GM18868 (cell line): ENCODE results near the gene RNASET2.
"Not testable (repeated sequence)": the region's sequence is repeated elsewhere in the genome, so short reads cannot be mapped to it uniquely, and the experiment has no call there.

Experiments used
- ATAC-seq: cut with Tn5 transposase; IDR thresholded peaks from one replicate; pipeline ENCODE4 v1.9.1; 2021; ENCODE audit warnings: mild to moderate bottlenecking, moderate library complexity; ENCODE audit not compliant: unreplicated experiment

Gene RNASET2

DNA sequence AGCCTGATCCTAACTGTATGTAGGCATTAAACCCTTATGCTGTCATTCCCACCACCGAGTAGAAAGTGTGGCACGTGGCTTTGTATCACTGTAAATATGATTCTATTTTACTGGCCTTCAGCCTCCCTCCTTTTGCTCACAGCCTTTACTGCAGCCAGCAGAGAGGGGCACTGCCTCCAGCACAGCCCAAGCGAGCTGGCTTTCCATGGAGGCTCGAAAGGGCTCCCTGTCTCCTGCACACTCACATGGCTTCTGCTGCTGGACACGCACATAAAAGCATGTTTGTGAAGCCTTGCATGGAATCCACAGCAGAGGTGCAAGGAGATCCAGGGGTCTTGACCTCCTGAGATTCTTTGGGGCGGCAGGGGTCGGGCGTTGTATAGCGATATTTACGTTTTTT, 51.3 kb downstream of the RNASET2 start:
- no peak for ATAC-seq

DNA sequence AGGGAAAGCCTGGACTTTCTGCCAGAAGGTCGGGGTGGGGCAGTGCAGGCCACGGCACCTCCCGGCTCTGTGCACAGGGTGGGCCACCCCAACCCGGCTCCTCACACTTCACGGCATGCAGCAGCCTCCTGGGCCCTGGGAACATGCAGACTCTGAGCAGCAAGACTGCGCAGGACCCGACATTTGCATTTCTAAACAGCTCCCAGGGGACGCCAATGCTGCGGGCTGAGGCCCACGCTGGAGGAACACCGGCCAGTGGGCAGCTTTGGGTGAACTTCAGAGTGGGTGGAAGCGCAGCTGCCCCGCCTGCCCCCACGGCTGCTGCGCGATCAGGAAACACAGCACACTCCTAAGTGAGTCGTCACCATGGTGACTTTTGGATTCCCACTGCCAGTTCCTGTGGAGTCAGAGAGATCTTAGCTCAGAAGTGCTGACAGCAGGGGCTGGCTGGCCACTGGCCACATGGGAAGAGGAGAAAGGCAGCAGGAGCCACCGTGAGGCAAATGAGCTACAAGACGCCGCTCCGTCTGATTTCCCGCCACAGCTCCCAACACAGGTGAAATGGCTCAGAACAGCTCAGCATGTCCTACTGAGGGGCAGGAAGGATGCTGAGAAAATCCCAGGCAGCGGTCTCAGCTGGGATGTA, 52.1 kb downstream of the RNASET2 start:
- no peak for ATAC-seq

DNA sequence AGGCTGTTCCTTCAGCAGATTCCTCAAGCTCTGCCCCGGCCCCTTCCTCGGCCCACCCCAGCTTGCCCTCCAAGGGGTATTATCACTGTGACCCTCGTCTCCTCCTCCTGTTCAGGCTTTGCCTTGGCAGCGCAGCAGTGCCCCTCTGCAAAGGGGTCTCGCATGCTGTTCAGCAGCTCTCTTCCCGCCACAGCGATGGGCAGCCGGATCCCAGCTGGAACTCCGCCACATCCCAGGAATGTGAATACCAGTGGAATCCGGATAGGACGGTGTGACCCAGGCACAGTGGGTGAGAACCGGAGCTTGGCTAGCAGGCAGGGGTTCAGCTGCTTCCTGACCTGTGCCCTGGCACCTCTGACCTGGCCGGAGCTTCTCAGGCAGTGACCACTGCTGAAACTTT, 52.9 kb downstream of the RNASET2 start:
- ATAC-seq = no peak

DNA sequence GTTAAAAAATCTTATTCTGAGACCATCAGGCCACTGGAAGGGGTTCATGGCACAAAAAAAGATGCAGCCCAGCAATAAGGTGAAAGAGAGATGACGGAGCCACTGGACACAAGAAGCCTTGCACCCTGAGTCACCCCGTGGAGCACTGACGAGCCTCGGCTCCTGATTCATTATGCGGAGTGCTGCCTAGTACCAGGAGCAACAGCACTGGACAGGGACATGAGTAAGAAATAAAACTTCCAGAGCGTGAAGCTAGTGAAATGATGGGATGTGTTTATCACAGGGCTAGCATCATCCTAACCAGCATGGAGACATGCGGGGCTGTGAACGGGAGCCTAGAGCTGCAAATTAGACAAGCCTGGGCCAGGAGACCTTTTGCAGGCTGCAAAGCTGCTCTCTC, 53.3 kb downstream of the RNASET2 start:
- ATAC-seq = no peak

DNA sequence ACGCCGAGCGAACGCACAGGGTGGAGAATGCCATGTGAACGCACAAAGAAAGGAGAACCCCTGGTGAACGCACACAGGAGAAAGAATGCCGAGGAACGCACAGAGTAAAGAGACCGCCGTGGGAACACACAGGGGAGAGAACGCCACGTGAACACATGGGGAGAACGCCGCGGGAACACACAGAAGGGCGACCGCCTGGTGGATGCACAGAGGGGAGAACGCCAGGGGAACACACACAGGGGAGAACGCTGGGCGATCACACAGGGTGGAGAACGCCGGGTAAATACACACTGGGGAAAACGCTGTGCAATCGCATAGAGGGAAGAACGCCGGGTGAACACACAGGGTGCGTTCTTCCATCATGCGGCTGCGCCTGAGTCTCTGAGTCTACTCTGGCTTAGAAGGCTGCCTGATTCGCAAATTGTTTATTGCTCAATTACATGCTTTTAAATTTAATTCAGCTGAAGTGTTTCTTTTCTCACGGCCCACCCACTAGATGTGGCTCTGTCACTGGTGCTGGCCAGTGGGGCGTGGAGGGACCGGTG, 54.1 kb downstream of the RNASET2 start:
- ATAC-seq = no peak

DNA sequence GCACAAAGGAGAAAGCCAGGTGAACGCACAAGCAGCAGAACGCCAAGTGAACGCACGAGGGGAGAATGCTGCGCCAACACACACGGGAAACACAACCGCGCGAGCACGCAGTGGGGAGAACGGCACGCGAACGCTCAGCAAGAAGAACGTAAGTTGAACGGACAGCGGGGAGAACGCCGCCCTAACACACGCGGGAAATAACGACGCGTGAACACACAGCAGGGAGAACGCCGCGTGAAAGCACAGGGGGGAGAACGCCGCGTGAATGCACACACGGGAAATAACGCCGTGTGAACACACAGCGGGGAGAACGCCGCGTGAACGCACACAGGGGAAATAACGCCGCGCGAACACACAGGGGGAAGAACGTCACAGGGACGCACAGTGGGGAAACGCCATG, 54.7 kb downstream of the RNASET2 start:
- ATAC-seq = no peak

DNA sequence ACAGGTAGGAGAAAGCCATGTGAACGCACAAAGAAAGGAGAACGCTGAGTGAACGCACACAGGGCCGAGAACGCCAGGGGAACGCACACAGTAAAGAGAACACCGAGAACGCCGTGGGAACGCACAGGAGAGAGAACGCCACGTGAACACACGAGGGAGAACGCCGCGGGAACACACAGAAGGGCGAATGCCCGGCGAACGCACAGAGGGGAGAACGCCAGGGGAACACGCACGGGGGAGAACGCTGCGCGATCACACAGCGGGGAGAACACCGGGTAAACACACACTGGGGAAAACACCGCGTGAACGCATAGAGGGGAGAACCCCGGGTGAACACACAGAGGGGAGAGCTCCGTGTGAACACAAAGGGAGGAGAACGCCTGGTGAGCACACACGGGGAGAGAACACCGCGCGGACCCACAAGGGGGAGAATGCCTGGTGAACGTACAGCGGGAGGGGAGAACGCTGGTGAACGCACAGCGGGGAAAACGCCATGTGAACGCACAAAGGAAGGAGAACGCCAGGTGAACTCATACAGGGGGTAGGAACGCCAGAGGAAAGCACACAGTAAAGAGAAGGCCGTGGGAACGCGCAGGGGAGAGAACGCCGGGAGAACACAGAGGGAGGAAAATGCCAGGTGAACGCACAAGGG, 55.3 kb downstream of the RNASET2 start:
- ATAC-seq = no peak

DNA sequence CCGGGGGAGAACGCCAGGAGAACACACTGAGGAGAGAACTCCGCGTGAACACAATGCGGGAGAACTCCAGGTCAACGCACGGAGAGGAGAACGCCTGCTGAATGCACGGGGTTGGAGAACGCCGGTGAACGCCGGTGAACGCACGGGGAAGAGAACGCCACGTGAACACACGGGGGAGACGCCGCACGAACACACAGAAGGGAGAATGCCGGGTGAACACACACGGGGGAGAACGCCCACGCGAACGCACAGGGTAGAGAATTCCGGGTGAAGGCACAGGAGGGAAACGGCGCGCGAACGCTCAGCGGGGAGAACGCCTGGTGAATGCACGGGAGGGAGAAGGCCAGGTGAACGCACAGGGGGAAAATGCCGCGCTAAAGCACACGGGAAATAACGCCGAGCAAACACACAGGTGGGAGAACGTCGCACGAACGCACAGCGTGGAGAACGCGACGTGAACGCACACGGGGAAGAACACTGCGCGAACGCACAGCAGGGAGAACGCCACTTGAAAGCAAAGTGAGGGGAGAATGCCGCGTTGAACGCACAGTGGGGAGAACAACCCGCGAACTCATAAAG, 56.1 kb downstream of the RNASET2 start:
- ATAC-seq = no peak

DNA sequence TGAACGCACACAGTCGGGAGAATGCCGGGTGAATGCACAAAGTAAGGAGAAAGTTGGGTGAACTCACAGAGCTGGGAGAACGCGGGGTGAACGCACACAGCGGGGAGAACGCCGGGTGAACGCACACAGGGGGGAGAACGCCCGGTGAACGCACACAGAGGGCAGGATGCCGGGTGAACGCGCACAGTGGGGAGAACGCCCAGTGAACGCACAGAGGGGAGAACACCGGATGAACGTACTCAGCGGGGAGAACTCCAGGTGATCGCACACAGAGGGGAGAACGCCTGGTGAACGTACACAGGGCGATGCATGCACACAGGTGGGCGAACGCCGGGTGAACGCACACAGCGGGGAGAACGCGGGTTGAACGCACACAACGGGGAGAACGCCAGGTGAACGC, 57.4 kb downstream of the RNASET2 start:
- no peak for ATAC-seq

DNA sequence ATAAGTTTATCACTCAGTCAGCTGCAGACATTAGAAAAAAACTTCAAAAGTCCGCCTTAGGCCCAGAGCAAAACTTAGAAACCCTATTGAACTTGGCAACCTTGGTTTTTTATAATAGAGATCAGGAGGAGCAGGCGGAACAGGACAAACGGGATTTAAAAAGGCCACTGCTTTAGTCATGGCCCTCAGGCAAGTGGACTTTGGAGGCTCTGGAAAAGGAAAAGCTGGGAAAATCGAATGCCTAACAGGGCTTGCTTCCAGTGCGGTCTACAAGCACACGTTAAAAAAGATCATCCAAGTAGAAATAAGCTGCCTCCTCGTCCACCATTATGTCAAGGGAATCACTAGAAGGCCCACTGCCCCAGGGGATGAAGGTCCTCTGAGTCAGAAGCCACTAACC, 61.7 kb downstream of the RNASET2 start:
- ATAC-seq = not testable (repeated sequence)

DNA sequence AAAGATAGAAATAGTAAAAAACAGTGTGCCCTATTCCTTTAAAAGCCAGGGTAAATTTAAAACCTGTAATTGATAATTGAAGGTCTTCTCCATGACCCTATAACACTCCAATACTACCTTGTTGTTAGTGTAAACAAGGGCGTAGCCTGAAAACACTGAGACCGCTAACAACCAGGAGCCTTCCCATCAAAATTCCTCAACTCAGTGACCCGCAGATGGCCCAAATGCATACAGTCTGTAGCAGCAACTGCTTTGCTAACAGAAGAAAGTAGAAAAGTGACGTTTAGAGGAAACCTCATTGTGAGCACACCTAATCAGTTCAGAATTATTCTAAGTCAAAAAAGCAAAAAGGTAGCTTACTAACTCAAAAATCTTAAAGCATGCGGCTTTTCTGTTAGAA, 63.9 kb downstream of the RNASET2 start:
- not testable (repeated sequence) for ATAC-seq

DNA sequence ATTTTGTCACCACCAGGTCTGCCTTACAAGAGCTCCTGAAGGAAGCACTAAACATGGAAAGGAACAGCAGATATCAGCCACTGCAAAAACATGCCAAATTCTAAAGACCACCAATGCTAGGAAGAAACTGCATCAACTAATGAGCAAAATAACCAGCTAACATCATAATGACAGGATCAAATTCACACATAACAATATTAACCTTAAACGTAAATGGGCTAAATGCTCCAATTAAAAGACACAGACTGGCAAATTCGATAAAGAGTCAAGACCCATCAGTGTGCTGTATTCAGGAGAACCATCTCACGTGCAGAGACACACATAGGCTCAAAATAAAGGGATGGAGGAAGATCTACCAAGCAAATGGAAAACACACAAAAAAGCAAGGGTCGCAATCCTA, 69.6 kb downstream of the RNASET2 start:
- not testable (repeated sequence) for ATAC-seq

DNA sequence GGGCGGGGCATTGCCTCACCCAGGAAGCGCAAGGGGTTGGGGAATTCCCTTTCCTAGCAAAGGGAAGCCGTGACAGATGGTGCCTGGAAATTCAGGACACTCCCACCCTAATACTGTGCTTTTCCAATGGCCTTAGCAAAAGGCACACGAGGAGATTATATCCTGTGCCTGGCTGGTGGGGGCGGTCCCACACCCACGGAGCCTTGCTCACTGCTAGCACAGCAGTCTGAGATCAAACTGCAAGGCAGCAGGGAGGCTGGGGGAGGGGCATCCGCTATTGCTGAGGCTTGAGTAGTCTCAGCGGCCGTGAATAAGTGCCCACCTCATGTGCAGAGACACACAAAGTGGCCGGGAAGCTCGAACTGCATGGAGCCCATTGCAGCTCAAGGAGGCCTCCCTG, 71.4 kb downstream of the RNASET2 start:
- not testable (repeated sequence) for ATAC-seq

DNA sequence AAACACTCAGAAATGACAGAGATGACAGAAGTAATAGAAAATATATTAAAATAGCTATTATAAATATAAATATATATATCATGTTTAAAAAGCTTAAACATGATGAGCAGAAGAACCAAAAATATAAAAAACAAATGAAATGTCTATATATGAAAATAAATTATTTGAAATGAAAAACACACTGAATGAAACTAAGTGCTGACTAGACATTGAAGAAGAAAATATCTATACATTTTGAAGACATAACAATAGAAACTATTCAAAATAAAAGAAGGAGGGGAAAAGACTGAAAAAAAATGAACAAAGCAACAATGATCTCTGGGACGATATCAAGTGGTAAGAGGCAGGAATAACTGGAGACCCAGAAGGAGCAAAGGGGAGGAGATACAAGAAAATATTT, 76.8 kb downstream of the RNASET2 start:
- ATAC-seq = no peak
